ENCODE data around the gene PLGRKT.
"Not testable (repeated sequence)": the region's sequence is repeated elsewhere in the genome, so short reads cannot be mapped to it uniquely, and the experiment has no call there.

Gene PLGRKT

DNA sequence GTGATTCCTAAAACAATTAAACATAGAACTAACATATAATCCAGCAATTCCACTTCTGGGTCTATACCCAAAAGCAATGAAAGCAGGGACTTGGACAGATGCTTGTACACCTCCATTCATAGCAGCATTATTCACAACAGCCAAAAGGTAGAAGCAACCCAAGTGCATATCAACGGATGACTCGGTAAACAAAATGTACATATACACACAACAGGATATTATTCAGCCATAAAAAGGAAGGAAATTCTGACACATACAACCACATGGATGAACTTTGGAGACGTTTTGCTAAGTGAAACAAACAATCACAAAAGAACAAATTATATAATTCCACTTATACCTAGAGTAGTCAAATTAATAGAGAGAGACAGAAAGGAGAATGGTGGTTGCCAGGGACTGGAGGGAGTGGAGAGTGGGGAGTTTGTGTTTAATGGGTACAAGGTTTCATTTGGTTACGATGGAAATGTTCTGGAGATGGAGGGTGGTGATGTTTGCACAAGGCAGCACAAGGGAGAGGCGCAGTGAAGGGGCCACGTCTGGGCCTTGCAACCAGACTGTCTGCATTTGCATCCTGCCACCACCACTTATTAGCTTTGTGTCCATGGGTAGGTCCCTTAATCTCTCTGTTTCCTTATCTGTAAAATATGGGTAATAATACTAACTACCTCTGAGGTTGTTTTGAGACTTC is 61.8 kb downstream of the PLGRKT start:
- DNase-seq (ENCODE audit: low spot score) = no peak

DNA sequence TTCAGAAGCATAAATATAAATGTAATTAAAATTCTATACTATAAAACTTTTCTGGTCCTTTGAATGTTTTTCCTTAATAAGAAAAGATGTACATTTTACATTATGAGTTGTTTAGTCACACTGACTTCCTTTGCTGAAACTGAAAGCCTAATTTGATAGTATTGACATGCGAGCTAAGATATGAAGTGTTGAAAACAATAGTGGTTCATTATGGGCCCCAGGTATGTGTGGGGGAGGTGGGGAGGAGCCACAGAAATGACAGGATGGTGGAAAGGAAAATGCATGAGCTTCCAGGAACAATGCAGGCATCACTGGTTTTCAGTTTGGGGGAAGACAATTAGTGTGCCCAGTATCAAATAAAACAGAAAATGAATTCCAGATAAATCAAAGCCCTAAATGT is 62.6 kb downstream of the PLGRKT start:
- no peak for DNase-seq (ENCODE audit: low spot score)

DNA sequence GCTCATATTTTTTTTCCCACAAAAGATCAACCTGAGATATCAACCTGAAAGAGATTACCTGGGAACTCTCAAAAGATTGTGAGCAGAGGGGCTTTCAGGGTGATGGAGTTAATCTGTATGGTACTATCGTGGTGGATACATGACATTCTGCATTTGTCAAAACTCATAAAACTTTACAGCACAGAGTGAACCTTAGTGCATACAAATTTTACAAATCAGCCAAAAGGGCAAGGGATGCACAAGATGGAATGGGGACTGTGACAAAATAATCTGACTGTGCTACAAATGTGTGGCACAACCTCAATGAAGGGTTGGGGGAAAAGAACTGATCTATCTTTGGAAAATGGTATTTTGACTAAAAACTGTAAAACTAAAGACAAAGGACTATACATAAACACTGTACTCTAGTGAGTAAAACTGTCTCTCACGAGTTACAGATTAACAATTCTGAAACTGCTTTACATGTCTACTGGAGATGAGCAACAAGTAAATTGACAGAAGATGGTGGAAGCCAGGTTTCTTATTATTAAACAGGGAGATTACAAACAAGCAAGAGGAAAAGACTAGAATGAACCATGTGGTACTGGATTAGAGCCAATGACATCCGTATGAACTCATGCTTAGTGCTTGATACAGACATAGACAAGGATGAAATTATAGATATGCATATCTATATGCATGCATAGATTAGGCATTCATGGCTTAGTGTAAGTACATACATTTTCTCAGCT is 73.3 kb downstream of the PLGRKT start:
- no peak for DNase-seq (ENCODE audit: low spot score)

DNA sequence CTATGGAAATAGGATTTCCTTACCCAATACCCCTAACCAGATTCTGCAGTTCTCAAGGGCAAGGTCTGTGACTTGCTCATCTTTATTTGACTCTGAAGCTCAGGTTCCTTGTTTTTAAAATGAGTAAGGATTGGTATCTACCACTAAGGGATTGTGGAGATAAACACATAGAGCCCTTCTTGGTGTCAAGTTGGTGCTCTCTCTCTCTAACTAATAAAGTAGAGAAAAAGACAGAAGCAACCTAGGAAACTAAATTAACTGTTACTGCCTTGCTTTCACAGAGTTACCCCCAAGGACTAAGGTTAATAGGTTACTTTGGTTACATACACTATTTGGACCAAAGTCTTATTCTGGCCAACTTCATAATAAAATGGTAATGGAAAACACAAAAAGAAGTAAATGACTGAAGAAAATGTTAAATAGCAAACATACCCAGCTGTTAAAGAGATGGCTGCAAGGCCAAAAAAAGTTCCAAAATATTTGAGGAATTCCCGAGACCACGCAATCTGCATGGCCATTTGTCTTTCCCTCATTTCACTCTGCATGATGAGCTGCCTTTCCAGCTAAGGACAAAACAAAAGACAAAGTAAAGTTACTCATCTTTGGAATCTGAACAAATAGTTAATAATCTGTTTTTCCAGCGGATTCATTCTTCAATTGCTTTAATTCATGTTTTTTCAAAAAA is 76.3 kb downstream of the PLGRKT start:
- DNase-seq (ENCODE audit: low spot score) = no peak

DNA sequence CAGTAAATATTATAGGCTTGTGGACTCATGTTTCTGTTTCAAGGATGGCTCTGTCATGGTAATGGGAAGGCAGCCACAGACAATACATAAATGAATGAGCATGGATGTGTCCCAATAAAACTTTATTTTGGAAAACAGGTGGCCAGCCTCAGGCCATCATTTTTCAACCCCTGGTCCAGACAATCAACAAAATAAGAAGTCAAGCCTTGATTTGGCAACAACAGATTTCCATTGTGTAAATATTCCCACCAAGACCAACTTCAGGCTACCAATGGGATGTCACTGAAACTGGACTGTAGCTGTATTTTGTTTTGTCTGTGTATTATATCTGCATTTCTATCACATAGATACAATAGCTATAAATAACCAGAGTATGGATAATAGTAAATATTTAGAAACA is 77.4 kb downstream of the PLGRKT start:
- DNase-seq (ENCODE audit: low spot score) = no peak

DNA sequence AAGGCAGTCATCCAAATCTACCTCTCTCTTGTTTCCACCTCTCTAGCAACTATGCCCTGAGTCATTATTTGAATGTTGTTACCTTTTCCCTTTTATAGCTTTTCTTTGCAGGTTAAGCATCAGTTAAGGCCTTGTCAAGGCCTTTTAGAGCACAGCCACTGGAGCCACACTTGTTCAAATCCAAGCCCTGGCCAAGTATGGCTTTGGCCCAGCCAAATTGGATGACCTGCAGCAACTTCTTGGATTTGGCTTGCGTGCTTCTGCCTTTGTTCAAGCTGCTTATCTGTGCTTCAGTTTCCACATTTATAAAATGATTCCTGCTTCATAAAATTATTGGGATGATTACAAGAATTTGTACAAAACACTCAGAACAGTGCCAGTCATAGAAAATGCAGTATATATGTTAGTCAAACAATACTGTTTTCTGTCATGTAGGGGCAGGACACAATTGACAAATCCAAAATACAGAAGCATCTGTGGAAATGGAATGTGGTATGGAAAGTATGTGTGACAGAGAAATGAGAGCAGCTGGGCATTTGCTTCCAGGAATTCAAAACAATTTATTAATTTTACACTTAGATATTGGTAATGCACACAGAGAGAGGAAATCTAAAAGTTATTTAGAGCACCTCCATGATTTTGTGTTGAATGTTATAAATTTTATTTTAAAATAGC is 80.2 kb downstream of the PLGRKT start:
- DNase-seq (ENCODE audit: low spot score) = no peak

- no peak for DNase-seq (ENCODE audit: low spot score)
These were observed 81.9 kb downstream of the PLGRKT start for GRCh38 chr9:5355817-5356216.

DNA sequence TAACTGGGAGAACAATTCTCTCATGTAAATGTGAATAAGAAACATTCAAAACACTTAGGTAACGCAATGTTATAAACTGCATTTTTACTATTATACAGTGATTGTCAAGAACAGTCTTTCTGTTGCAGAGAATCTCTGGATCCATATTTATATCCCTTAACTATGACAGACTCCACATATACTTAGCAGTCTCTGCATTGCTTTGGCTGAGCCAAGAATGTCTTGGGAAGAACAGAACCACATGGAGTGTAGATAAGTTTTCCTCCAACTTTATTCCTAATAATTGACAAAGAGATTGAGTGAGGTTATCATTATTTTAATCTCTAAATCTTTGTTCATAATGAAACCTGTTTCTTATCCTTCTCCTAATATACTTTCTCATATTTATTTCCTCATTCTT is 82.5 kb downstream of the PLGRKT start:
- DNase-seq (ENCODE audit: low spot score) = no peak

DNA sequence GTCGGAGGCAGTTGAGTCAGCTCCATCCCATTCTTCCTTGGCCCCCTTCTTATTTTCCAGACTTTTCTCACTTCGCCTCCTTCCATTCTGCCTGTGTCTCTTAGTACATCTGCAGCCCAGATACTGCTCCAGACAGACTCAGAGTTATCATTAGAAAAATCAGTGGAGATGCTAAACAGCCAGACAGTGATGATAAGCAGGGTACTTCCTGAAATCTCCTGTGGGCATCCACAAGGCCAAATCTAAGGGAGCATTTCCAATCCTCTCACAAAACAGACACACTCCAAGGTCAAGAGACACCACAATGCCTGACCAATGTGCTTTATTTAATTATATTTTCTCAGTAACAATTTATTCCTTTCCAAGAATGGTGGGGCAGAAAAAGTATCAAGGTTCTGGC is 83.5 kb downstream of the PLGRKT start:
- no peak for DNase-seq (ENCODE audit: low spot score)

GRCh38 chr9:5352637-5353248 is 85.0 kb downstream of the PLGRKT start:
- DNase-seq (ENCODE audit: low spot score) = peak; percentile 39

GRCh38 chr9:5338992-5339981 is 98.4 kb downstream of the PLGRKT start, which contains the start of gene RLN1:
Gene RLN1 (minus strand): TSS chr9:5339876. CDS start chr9:5339746, 130 bp downstream.
- DNase-seq (ENCODE audit: low spot score) = not testable (repeated sequence)

GRCh38 chr9:5336688-5337087 is 101.0 kb downstream of the PLGRKT start:
- peak; percentile 59 for DNase-seq (ENCODE audit: low spot score)

GRCh38 chr9:5331276-5331675 is 106.4 kb downstream of the PLGRKT start:
- DNase-seq (ENCODE audit: low spot score) = not testable (repeated sequence)

GRCh38 chr9:5326893-5327548 is 110.7 kb downstream of the PLGRKT start:
- peak; percentile 65 for DNase-seq (ENCODE audit: low spot score)

GRCh38 chr9:5326187-5326586 is 111.5 kb downstream of the PLGRKT start:
- DNase-seq (ENCODE audit: low spot score) = no peak

DNA sequence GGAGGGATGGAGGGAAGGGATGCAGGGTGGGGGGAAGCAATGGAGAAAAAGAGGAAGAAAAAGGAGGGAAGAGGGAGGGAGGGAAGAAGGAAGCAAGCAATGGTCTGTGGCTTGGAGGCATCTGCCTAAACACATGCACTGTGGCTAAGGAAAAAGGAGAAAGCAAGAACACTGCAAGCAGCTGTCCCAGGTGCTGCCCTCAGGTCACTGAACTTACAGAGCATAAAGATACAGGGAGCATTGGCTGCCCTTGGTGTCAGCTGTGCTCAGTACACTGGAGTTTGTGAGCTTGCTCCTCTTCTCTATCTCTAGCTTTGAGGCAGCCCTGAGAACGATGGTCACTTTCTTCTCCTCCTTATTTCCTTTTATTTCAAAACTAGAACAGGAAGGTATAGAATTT is 116.1 kb downstream of the PLGRKT start:
- DNase-seq (ENCODE audit: low spot score) = not testable (repeated sequence)

GRCh38 chr9:5321058-5321457 is 116.7 kb downstream of the PLGRKT start:
- DNase-seq (ENCODE audit: low spot score) = no peak

DNA sequence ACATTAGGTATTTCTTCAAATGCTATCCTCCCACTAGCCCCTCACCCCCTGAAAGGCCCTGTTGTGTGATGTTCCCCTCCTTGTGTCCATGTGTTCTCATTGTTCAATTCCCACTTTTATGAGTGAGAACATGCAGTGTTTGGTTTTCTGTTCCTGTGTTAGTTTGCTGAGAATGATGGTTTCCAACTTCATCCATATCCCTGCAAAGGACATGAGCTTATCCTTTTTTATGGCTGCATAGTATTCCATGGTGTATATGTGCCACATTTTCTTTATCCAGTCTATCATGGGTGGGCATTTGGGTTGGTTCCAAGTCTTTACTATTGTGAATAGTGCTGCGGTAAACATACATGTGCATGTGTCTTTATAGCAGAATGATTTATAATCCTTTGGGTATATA is 121.3 kb downstream of the PLGRKT start:
- DNase-seq (ENCODE audit: low spot score) = not testable (repeated sequence)

GRCh38 chr9:5315187-5315923 is 122.4 kb downstream of the PLGRKT start:
- no peak for DNase-seq (ENCODE audit: low spot score)

Data from CD4-positive, alpha-beta T cell treated with Interleukin-6 at 100 ng/mL for 8 hours (primary cell).